ENCODE measurements around the gene STK32B. TPM values are rescaled to one million over a fixed set of nuclear protein-coding genes. Genes with fewer than 3 reads are reported as not detected.

The STK32B gene
- total and polyA plus RNA-seq, 2 donors (not counting 3 experiments of a cell fraction or from before 2014, with no cell fraction given): 5.6 to 7.8 TPM

GRCh38 chr4:5477613-5478012 lies 426.3 kb downstream of the STK32B start:
- ChIA-PET POLR2A (no interaction called here), CTCF (no interaction called here)
- Histone ChIP-seq H3K9me1 (replicated peaks; ENCODE audit: control insufficient read depth, extremely low read depth, insufficient read depth, low read length) (no peaks in the 10 kb centered on the region), H3K4me3 (replicated peaks in 1 of 3; ENCODE audit: insufficient read depth in 1 of 3, low read depth in 1 of 3, low read length in 3 of 3) (no peak overlapping the region), H2AFZ (ENCODE audit: low read depth, low read length) (no peak overlapping the region), H3K4me1 (ENCODE audit: control insufficient read depth, extremely low read depth, insufficient read depth, low read length) (no peaks in the 10 kb centered on the region), H3K4me2 (ENCODE audit: insufficient read depth, low read length) (no peak overlapping the region), H3K27ac (ENCODE audit: insufficient read depth, low read depth, low read length) (no peak overlapping the region), H3K9me3 (replicated peaks; ENCODE audit: control insufficient read depth, insufficient read depth, low read length) (no peaks in the 10 kb centered on the region), H4K20me1 (replicated peaks; ENCODE audit: control insufficient read depth, extremely low read depth, insufficient read depth, low read length) (no peaks in the 10 kb centered on the region), H3K27me3 (ENCODE audit: control insufficient read depth in 2 of 2, insufficient read depth in 2 of 2, low read length in 2 of 2) (no peaks in the 10 kb centered on the region), H3K9ac (replicated peaks; ENCODE audit: extremely low read depth, insufficient read depth, low read length) (no peak overlapping the region), H3K36me3 (ENCODE audit: control insufficient read depth in 2 of 2, extremely low read depth in 1 of 2, insufficient read depth in 2 of 2, low read length in 2 of 2) (no peaks in the 10 kb centered on the region), H3K79me2 (ENCODE audit: control insufficient read depth, insufficient read depth, low read length) (no peaks in the 10 kb centered on the region)
- DNase-seq (ENCODE audit: low read depth, low spot score) (no peak), FAIRE-seq (no peak)
- no TSS peak for BruUV-seq (replicated peaks)
- TF ChIP-seq POLR2A (IDR thresholded peaks at IDR 0.05; ENCODE audit: low read depth, low read length): no peak
- no peak for TF ChIP-seq CTCF (IDR thresholded peaks at IDR 0.05; ENCODE audit: extremely low read depth in 1 of 2, insufficient read depth in 1 of 2, low read depth in 1 of 2, low read length in 2 of 2)
- TF ChIP-seq POLR2AphosphoS5 (IDR thresholded peaks at IDR 0.05; ENCODE audit: insufficient read depth, low read depth, low read length): no peak
- no peak for TF ChIP-seq JUN (IDR thresholded peaks at IDR 0.05; ENCODE audit: borderline replicate concordance, insufficient read depth, insufficient read length, low read depth)
- TF ChIP-seq EZH2 (IDR thresholded peaks at IDR 0.05; ENCODE audit: borderline replicate concordance, low read depth, low read length, severe bottlenecking): no peak
- no peak for TF ChIP-seq GATA2 (IDR thresholded peaks at IDR 0.05; ENCODE audit: insufficient read depth, insufficient read length, low read depth, low read length)
- no peak for TF ChIP-seq MAX (IDR thresholded peaks at IDR 0.05; ENCODE audit: insufficient read depth, insufficient read length)
- TF ChIP-seq FOS (IDR thresholded peaks at IDR 0.05; ENCODE audit: borderline replicate concordance, insufficient read depth, low read length): no peak
- TF ChIP-seq MYC (IDR thresholded peaks at IDR 0.05; ENCODE audit: low read depth, low read length): no peak
- dilution Hi-C loops (cut with MboI; ENCODE audit: extremely low pct_ligation_motif_present, low sequenced_read_pairs) (no loop called here), intact Hi-C loops (cut with micrococcal nuclease) (no loop called here)

Data from endothelial cell of umbilical vein (primary cell).